GM23338 (cell line): Measurements from ENCODE around the gene ZNF536. TPM values are rescaled to one million over a fixed set of nuclear protein-coding genes. Genes with fewer than 3 reads are reported as not detected.

ENCODE experiments used
- ATAC-seq: fragments of 200-7000 bp; cut with Tn5 transposase; 3 replicates; pipeline ENCODE4 v1.9.1; 2020
- DNase-seq: peaks from one replicate; pipeline ENCODE4 v3.0.0-alpha.2; 2015; ENCODE audit warnings: low spot score
- H2AFZ ChIP-seq: fragments of 200-600 bp; sonication (generic); 2 replicates; pipeline ENCODE4 v1.8.0; 2016; ENCODE audit warnings: antibody characterized with exemption, mild to moderate bottlenecking, moderate library complexity
- H3F3A ChIP-seq: fragments of 200-600 bp; sonication (generic); replicated peaks from 2 replicates; pipeline ENCODE4 v1.8.0; 2017; ENCODE audit warnings: antibody characterized with exemption, mixed run types, low read depth
- H3K27ac ChIP-seq: fragments of 200-600 bp; sonication (generic); 2 replicates; pipeline ENCODE4 v1.6.1; 2016; ENCODE audit warnings: low read depth
- H3K27me3 ChIP-seq: fragments of 200-600 bp; sonication (generic); 2 replicates; pipeline ENCODE4 v1.8.0; 2016; ENCODE audit warnings: mild to moderate bottlenecking, mixed run types, moderate library complexity; ENCODE audit not compliant: insufficient read depth
- H3K36me3 ChIP-seq: fragments of 200-600 bp; sonication (generic); 2 replicates; pipeline ENCODE4 v1.8.0; 2016; ENCODE audit warnings: mild to moderate bottlenecking; ENCODE audit not compliant: insufficient read depth
- H3K4me1 ChIP-seq: fragments of 200-600 bp; sonication (generic); 2 replicates; pipeline ENCODE4 v1.8.0; 2016; ENCODE audit warnings: mild to moderate bottlenecking, moderate library complexity; ENCODE audit not compliant: insufficient read depth
- H3K4me2 ChIP-seq: fragments of 200-600 bp; sonication (generic); 2 replicates; pipeline ENCODE4 v1.7.1; 2017; ENCODE audit warnings: mixed run types
- H3K4me3 ChIP-seq: fragments of 200-600 bp; sonication (generic); 2 replicates; pipeline ENCODE4 v1.6.1; 2016; ENCODE audit warnings: mixed run types
- H3K79me2 ChIP-seq: fragments of 200-600 bp; sonication (generic); replicated peaks from 2 replicates; pipeline ENCODE4 v1.8.0; 2017; ENCODE audit warnings: mild to moderate bottlenecking; ENCODE audit not compliant: insufficient read depth
- H3K9me2 ChIP-seq: fragments of 200-600 bp; sonication (generic); 2 replicates; pipeline ENCODE4 v1.8.0; 2017; ENCODE audit not compliant: insufficient read depth
- H4K20me1 ChIP-seq: fragments of 200-600 bp; sonication (generic); replicated peaks from 2 replicates; pipeline ENCODE4 v1.8.0; 2017; ENCODE audit warnings: mild to moderate bottlenecking; ENCODE audit not compliant: insufficient read depth
- H3K27ac Mint-ChIP-seq: 2 replicates; pipeline ENCODE4 v1.8.0; 2020; ENCODE audit warnings: inconsistent platforms, mild to moderate bottlenecking, moderate library complexity, mixed read lengths
- H3K27me3 Mint-ChIP-seq: 3 replicates; pipeline ENCODE4 v1.8.0; 2022; ENCODE audit warnings: low read depth, mild to moderate bottlenecking, moderate library complexity, mixed read lengths, inconsistent platforms; ENCODE audit not compliant: insufficient read depth, poor library complexity
- H3K36me3 Mint-ChIP-seq: 3 replicates; pipeline ENCODE4 v1.8.0; 2021; ENCODE audit warnings: low read depth, mild to moderate bottlenecking, inconsistent platforms, moderate library complexity, mixed read lengths
- H3K4me1 Mint-ChIP-seq: 3 replicates; pipeline ENCODE4 v1.8.0; 2020; ENCODE audit warnings: mild to moderate bottlenecking, inconsistent platforms, mixed read lengths
- H3K4me3 Mint-ChIP-seq: 3 replicates; pipeline ENCODE4 v1.8.0; 2021; ENCODE audit warnings: moderate library complexity, mild to moderate bottlenecking, inconsistent platforms, mixed read lengths
- H3K9me3 Mint-ChIP-seq: 3 replicates; pipeline ENCODE4 v1.8.0; 2020; ENCODE audit warnings: moderate library complexity, mild to moderate bottlenecking, inconsistent platforms, mixed read lengths
- CREB1 ChIP-seq: fragments of 250-450 bp; sonication (Bioruptor Pico); IDR thresholded peaks from 2 replicates; pipeline ENCODE4 v1.5.0; 2020; ENCODE audit warnings: low read depth, mild to moderate bottlenecking, moderate library complexity
- CTCF ChIP-seq, 2 experiments: fragments of 200-600 bp in 1 of 2; sonication (generic) in 1 of 2; conservative IDR thresholded peaks; 2 replicates each; pipeline versions ENCODE4 v1.5.1 to v1.6.1; 2016 to 2017; ENCODE audit warnings: antibody characterized with exemption in 2 of 2, low read depth in 2 of 2, mild to moderate bottlenecking in 2 of 2, moderate library complexity in 1 of 2
- EZH2 ChIP-seq: fragments of 200-600 bp; sonication (generic); IDR thresholded peaks from one replicate; pipeline ENCODE4 v1.8.0; 2017; ENCODE audit warnings: antibody characterized with exemption, mild to moderate bottlenecking, low read depth; ENCODE audit not compliant: unreplicated experiment
- NANOG ChIP-seq: IDR thresholded peaks from 2 replicates; pipeline ENCODE4 v1.6.1; 2016; ENCODE audit warnings: antibody characterized with exemption, borderline replicate concordance
- POLR2AphosphoS5 ChIP-seq: IDR thresholded peaks from 2 replicates; pipeline ENCODE4 v1.6.1; 2016; ENCODE audit warnings: antibody characterized with exemption, low read depth
- ZNF114 ChIP-seq: fragments of 250-450 bp; sonication (Bioruptor Pico); IDR thresholded peaks from 2 replicates; pipeline ENCODE4 v1.5.0; 2020; ENCODE audit warnings: mild to moderate bottlenecking, moderate library complexity
- ZNF462 ChIP-seq: fragments of 250-450 bp; sonication (Bioruptor Pico); IDR thresholded peaks from 2 replicates; pipeline ENCODE4 v1.5.0; 2020; ENCODE audit warnings: mild to moderate bottlenecking, moderate library complexity
- long read RNA-seq: library from polyadenylated mRNA; unstranded; transcript quantifications from one replicate; pipeline ENCODE4 v2.0.0, GENCODE V29; 2020; ENCODE audit not compliant: unreplicated experiment
- polyA plus RNA-seq: library from polyadenylated mRNA; unstranded; fragments of >200 nt; fragmentation: Nextera tagmentation; extraction: Ambion mirVana; gene quantifications from 2 replicates; pipeline ENCODE4 v1.2.1, GENCODE V29; 2016
- total RNA-seq: library from RNA; depleted of rRNA; stranded (reverse); fragments of >200 nt; shearing (Covaris generic); gene quantifications from 2 replicates; pipeline ENCODE4 v1.2.3, GENCODE V29; 2014; rRNA removed

The ZNF536 gene
- 0.07 TPM in 1 of 2 replicates, not detected in the other for total RNA-seq
- polyA plus RNA-seq = 0.30 TPM in 1 of 2 replicates, not detected in the other
- long read RNA-seq = 0 reads

GRCh38 chr19:30371960-30372824, at the start of gene ZNF536:
TSS of gene ZNF536 (plus strand) at chr19:30372384. CDS start at chr19:30443563, 71,179 bp downstream.
- peaks cover 11% of the 10 kb centered on the region for H3K9me2 ChIP-seq
- no peak for ATAC-seq
- H3K4me1 Mint-ChIP-seq = peaks cover 38% of the 10 kb centered on the region
- peak within 1 kb of the TSS; percentile 79 for H3K27ac ChIP-seq
- no peaks in the 10 kb centered on the region for H3K36me3 ChIP-seq
- peaks cover 28% of the 10 kb centered on the region for H3K4me1 ChIP-seq
- TF ChIP-seq ZNF462 (no peak), NANOG (no peak), ZNF114 (CRISPR knock-in tag) (no peak), CREB1 (CRISPR knock-in tag) (no peak), EZH2 (no peak), POLR2AphosphoS5 (no peak), CTCF (conservative IDR thresholded peaks at IDR 0.05; ENCODE audit: low read depth in 2 of 2) (no peak)
- peak within 1 kb of the TSS; percentile 27 for H3K4me3 ChIP-seq
- no peaks in the 10 kb centered on the region for H3K79me2 ChIP-seq
- no peaks in the 10 kb centered on the region for H3K36me3 Mint-ChIP-seq
- peaks cover 23% of the 10 kb centered on the region for H3K27me3 ChIP-seq
- no peaks in the 10 kb centered on the region; the same call in 1 of the 2 replicates for H3F3A ChIP-seq
- no peaks in the 10 kb centered on the region; the same call in 2 of the 3 replicates for H3K9me3 Mint-ChIP-seq
- DNase-seq = no peak
- no peak within 1 kb of the TSS for H2AFZ ChIP-seq
- peak within 1 kb of the TSS; percentile 97 for H3K27ac Mint-ChIP-seq
- H3K4me3 Mint-ChIP-seq = peak within 1 kb of the TSS; percentile 64
- no peaks in the 10 kb centered on the region for H4K20me1 ChIP-seq
- peak within 1 kb of the TSS; percentile 60 for H3K4me2 ChIP-seq
- peaks cover 10% of the 10 kb centered on the region for H3K27me3 Mint-ChIP-seq
